ENCODE results near the gene GALNT1. TPM values are rescaled to one million over a fixed set of nuclear protein-coding genes. Genes with fewer than 3 reads are reported as not detected.

The GALNT1 gene
- total RNA-seq, 1 experiment from 2014 or later = 77.9 TPM

- Histone ChIP-seq H3K18ac (ENCODE audit: insufficient read length, low read depth, low read length) (no peak overlapping the region), H4K5ac (ENCODE audit: insufficient read length, low read depth, low read length) (no peak overlapping the region), H4K91ac (ENCODE audit: insufficient read length, low read depth, low read length) (no peak overlapping the region), H3T11ph (ENCODE audit: low read length) (no peak overlapping the region), H2BK15ac (ENCODE audit: low read depth, low read length) (no peak overlapping the region), H3K27ac (ENCODE audit: insufficient read length, low read depth, low read length) (no peak overlapping the region), H3K56ac (ENCODE audit: insufficient read length, low read depth, low read length) (no peak overlapping the region), H3K79me1 (ENCODE audit: insufficient read depth, low read depth, low read length, poor library complexity, severe bottlenecking) (no peaks in the 10 kb centered on the region), H3K23ac (ENCODE audit: insufficient read length, low read depth, low read length) (no peak overlapping the region), H4K8ac (replicated peaks; ENCODE audit: insufficient read length, low read depth, low read length) (no peak overlapping the region), H2BK120ac (ENCODE audit: low read depth, low read length, poor library complexity, severe bottlenecking) (no peak overlapping the region), H3K14ac (ENCODE audit: insufficient read depth, low read length) (no peak overlapping the region), H2AFZ (ENCODE audit: low read length) (no peak overlapping the region), H3K27me3 (ENCODE audit: insufficient read depth, low read length) (no peaks in the 10 kb centered on the region), H3K9ac (ENCODE audit: extremely low read depth, insufficient read length, low read length) (no peak overlapping the region), H3K23me2 (ENCODE audit: insufficient read length, low read depth, low read length, poor library complexity, severe bottlenecking) (no peaks in the 10 kb centered on the region), H3K4me1 (ENCODE audit: insufficient read depth, low read length) (no peaks in the 10 kb centered on the region; the same call in 1 of the 2 replicates), H2BK20ac (ENCODE audit: low read depth, low read length, poor library complexity, severe bottlenecking) (no peak overlapping the region), H2AK5ac (ENCODE audit: insufficient read length, low read length) (no peak overlapping the region), H3K4me2 (ENCODE audit: insufficient read depth, insufficient read length, low read length) (no peak overlapping the region), H3K9me3 (ENCODE audit: control insufficient read depth, low read depth, low read length) (no peaks in the 10 kb centered on the region), H3K4ac (ENCODE audit: low read depth, low read length) (no peak overlapping the region), H2BK12ac (ENCODE audit: insufficient read length, low read depth, low read length) (no peak overlapping the region), H4K20me1 (ENCODE audit: control insufficient read depth, insufficient read depth, insufficient read length) (no peaks in the 10 kb centered on the region), H3K79me2 (ENCODE audit: insufficient read depth, low read length) (no peaks in the 10 kb centered on the region), H2BK5ac (ENCODE audit: insufficient read length, low read length) (no peak overlapping the region)
- peaks cover 2 to 14% of the 10 kb centered on the region in 2 experiments; a peak in 4 of 5 replicates for H3K9me3 Mint-ChIP-seq
- TF ChIP-seq, protein P1, sequence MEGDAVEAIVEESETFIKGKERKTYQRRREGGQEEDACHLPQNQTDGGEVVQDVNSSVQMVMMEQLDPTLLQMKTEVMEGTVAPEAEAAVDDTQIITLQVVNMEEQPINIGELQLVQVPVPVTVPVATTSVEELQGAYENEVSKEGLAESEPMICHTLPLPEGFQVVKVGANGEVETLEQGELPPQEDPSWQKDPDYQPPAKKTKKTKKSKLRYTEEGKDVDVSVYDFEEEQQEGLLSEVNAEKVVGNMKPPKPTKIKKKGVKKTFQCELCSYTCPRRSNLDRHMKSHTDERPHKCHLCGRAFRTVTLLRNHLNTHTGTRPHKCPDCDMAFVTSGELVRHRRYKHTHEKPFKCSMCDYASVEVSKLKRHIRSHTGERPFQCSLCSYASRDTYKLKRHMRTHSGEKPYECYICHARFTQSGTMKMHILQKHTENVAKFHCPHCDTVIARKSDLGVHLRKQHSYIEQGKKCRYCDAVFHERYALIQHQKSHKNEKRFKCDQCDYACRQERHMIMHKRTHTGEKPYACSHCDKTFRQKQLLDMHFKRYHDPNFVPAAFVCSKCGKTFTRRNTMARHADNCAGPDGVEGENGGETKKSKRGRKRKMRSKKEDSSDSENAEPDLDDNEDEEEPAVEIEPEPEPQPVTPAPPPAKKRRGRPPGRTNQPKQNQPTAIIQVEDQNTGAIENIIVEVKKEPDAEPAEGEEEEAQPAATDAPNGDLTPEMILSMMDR (conservative IDR thresholded peaks at IDR 0.05) = no peak
- WGBS (ENCODE audit: extremely low coverage, insufficient read length, low lambda C conversion rate) = no CpG with 5 or more reads among the region's 1 CpG
- H3K36me3 Mint-ChIP-seq (ENCODE audit: insufficient read depth in 1 of 3, low read depth in 3 of 3) = peaks cover 0 to 6% (median 3%) of the 10 kb centered on the region in 3 experiments; a peak in 4 of 7 replicates
- peaks cover 4 to 26% of the 10 kb centered on the region in 2 experiments; a peak in 3 of 4 replicates for H3K4me1 Mint-ChIP-seq
- H3K27me3 Mint-ChIP-seq (ENCODE audit: low read depth) = no peaks in the 10 kb centered on the region; the same call in 1 of the 2 replicates
- no peak overlapping the region; a peak in 1 of 7 replicates for H3K27ac Mint-ChIP-seq
- H3K4me3 Mint-ChIP-seq = no peak overlapping the region
- DNase-seq = no peak
Measured at GRCh38 chr18:35732636-35733035, 151.1 kb downstream of the GALNT1 start.
